EH (cell line): ENCODE measurements around the gene HIGD2A.

Experiments used
- DNase-seq: peaks from one replicate; pipeline ENCODE4 v3.0.0-alpha.2; 2015; ENCODE audit warnings: low read depth

HIGD2A gene, protein sequence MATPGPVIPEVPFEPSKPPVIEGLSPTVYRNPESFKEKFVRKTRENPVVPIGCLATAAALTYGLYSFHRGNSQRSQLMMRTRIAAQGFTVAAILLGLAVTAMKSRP

DNA sequence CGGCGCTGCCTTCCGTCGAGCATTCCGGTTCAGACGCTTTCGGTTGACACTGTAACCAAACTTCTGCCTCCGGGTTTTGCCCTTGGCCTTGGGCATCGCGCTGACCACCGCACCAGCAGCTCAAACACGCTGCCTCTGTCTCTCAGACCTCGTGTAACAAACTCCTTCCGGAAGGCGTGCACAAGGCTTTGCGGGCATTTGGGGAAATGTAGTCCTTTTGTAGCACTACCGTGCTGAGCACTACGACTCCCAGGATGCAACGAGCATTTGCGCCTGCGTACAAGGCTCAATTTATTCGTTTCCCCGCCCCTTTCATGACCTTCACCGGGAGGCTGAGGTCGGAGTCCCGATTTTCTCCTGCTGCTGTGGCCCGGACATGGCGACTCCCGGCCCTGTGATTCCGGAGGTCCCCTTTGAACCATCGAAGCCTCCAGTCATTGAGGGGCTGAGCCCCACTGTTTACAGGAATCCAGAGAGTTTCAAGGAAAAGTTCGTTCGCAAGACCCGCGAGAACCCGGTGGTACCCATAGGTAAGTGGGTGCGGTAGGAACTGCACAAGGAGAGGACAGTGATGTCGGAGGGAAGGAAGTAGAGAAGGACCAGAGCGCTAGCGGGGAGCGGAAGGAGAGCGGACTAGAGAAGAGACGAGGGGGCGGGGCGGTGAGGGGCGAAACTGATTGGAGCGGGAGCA lies at the start of gene HIGD2A, which contains the start of gene NOP16:
TSS of gene HIGD2A (plus strand) at position 308 of the 691 bp plus-strand sequence. CDS start at position 377, 69 bp downstream.
TSS of gene NOP16 (minus strand) at position 155 of the 691 bp plus-strand sequence. CDS start at position 96, 59 bp downstream.
- peak; percentile 99 for DNase-seq

- DNase-seq, result no peak
These were observed 49.2 kb upstream of the HIGD2A start for GRCh38 chr5:176339304-176339703.

GRCh38 chr5:176341325-176342157 lies 47.0 kb upstream of the HIGD2A start:
- DNase-seq, result no peak

DNA sequence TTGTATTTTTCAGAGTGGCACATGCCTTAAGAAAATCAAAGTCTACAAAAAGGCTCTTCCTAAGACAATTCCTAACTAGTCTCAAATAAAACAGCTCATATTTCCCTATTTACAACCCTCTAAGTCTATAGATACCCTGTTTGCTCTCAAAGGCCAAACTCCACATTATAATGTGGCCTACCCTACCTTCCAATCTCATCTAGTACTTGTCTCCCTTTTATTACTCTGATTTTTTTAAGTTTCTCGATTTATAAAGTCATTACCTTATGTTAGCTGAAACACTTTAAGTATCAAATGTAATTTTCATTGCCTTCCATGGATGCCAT lies 46.4 kb upstream of the HIGD2A start:
- DNase-seq, result no peak

GRCh38 chr5:176342766-176343458 lies 45.6 kb upstream of the HIGD2A start:
- DNase-seq, result no peak

- DNase-seq, result no peak
These were observed 38.1 kb upstream of the HIGD2A start for GRCh38 chr5:176350416-176350815.

- DNase-seq, result peak; percentile 20
These were observed 36.3 kb upstream of the HIGD2A start for GRCh38 chr5:176352116-176352878.

DNA sequence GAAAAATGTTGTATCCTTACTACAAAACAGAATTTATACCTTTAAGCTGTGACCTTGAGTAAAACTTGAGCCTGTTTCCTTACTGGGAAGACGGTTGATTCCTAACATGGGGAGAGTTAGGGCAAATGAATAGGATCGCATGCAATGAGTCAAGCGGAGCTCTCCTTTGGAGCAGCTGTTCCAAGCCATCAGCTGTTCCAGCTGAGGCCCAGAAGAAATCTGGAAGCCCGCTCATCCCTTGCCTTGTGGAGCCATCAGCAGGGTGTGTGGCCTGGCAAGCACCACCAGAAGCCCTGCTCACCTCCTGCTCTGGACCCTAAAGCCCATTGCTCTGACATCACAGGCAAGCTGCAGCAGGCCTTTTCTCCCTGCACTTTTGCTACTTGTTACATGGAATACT lies 35.0 kb upstream of the HIGD2A start:
- DNase-seq, result no peak

DNA sequence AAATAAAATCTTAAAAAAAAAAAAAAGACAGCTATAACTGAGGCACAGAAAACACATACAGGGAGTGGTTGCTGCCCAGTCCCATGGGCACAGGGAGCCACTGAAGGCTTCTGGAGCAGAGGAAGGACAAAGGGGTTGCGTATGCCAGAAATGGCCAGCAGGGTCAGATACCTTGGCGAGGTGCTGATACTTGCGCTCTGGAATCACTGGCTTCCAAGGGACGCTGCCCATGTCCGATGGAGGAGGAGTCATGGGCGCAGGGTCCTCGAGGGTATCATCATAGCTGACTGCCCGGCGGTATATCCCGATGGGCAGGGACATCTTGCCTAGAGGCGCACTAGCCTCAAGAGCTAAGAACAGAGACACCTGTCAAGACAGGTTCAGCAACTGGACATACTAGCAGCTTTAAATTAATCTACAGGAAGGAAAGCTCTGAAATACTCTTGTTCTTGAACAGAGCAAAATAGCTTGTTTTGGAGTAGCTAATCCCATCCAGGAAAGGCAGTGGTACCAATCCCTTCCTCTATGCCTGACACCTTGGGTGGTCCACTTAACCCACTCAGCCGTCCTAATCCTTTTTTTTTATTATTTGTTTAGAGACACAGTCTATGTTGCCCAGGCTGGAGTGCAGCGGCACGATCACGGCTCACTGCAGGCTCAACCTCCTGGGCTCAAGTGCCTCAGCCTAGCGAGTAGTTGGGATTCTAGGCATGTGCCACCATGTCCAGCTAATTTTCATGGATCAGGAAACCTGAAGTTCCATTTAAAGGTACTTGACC lies 33.0 kb upstream of the HIGD2A start:
- DNase-seq, result no peak

DNA sequence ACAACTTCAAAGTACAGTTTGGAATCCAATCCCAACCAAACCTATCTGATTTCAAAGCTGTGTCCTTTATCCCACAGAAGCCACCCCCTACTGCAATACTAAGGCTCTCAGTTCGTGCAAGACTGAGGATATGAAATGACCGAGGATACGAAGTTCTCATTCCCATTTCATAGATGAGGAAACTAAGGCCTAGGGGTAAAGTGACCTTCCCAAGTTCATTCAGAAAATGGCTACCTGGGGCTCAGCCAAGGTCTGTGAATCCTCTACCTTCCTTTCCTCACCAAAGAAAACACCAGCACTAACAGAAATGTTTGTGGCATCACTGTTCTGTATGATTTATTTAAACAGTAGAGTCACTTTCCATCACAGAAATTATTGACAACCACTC lies 32.4 kb upstream of the HIGD2A start:
- no peak for DNase-seq

GRCh38 chr5:176359658-176360057 lies 28.9 kb upstream of the HIGD2A start:
- peak; percentile 16 for DNase-seq

DNA sequence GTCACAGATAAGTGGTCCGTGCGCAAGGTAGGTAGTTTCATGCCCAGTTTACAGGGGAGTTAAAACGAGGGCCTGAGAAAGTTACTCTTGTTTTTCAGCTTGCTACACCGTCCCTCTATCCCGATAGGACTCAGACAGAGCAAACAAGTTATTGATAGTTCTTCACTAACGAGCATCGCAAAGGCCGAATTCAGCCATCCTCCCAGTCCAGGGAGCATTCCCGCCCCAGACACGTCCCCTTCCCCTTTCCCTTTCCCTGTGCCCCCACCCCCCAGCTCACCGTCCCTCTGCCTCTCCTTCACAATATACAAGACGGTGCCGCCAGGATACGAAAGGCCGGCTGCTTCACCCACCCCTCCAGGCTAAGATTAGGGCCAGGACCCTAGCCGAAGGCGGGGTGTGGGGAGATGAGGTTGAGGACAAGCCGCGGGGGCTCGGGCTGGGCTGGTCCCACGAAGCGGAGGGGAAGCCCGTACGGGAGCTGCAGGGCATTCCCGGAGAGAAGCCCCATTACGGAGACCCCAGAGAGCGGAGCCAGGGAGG lies 27.6 kb upstream of the HIGD2A start:
- DNase-seq, result peak; percentile 25

DNA sequence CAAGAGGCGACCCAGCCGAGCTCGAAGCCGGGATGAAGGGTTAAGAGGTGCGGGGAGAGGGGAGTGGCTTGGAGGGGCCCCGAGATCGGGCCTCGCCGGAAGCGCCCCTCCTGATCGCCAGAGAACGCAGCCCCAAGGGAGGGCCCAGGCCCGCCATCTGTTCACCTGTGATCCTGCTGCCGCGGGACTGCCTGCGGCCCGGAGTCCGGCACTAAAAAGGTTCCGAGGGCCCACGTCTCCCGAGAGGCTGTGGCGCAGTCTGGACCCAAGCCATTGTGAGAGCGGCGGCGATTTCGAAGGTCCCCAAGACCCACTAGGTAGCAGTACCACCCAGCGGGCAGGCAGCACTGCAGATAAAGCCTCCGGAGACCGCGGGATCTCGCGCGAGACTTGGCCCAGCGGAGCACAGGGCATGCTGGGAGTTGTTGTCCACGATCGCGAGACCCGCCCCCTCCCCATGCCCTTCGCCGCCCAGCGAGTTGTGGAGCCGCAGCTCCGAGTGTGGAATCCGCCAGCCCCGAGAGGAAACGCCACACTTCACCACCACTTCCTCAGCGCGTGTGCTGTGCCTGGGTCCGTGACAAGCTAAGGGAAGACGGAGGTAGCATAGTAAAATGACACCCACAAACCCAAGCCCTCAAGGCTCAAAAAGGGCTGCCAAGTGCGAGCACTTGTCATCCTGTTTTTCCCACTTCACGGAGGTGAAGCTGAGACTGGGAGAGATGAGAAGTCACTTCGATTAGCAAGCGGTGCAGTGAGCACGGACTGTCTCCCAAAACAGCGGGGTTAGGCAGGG lies 26.9 kb upstream of the HIGD2A start, which contains the start of gene KIAA1191:
TSS of gene KIAA1191 (minus strand) at position 328 of the 796 bp plus-strand sequence. CDS start 2,256 bp downstream, outside the sequence.
- peak; percentile 92 for DNase-seq

GRCh38 chr5:176362233-176362490 lies 26.4 kb upstream of the HIGD2A start:
- no peak for DNase-seq

DNA sequence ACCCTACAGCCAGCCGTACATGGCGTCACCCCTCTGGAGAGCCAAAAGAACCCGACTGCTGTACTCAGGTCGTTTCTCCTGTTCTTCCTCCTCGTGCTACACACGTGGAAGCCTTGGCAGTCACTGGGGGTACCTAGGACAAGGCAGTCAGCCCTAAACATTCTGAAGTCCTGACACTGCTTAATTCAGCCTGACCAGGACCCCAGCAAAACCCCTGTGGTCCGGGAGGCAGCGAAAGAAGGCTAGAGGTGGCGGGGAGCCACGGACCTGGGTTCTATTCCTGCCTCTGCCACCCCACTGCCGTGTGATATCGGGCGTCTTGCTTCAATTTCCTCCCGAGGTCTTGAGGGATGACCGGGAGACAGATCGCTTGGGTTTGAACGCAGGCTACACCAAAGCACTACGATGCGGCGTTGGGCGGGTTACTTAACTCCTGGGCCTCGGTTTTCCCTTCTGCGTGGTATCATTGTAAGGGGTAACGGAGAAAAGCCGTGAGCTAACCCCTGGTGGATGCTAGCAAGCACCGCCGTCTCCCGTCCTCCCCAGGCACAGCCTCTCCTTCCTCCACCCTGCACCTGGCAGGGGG lies 23.7 kb upstream of the HIGD2A start:
- no peak for DNase-seq

DNA sequence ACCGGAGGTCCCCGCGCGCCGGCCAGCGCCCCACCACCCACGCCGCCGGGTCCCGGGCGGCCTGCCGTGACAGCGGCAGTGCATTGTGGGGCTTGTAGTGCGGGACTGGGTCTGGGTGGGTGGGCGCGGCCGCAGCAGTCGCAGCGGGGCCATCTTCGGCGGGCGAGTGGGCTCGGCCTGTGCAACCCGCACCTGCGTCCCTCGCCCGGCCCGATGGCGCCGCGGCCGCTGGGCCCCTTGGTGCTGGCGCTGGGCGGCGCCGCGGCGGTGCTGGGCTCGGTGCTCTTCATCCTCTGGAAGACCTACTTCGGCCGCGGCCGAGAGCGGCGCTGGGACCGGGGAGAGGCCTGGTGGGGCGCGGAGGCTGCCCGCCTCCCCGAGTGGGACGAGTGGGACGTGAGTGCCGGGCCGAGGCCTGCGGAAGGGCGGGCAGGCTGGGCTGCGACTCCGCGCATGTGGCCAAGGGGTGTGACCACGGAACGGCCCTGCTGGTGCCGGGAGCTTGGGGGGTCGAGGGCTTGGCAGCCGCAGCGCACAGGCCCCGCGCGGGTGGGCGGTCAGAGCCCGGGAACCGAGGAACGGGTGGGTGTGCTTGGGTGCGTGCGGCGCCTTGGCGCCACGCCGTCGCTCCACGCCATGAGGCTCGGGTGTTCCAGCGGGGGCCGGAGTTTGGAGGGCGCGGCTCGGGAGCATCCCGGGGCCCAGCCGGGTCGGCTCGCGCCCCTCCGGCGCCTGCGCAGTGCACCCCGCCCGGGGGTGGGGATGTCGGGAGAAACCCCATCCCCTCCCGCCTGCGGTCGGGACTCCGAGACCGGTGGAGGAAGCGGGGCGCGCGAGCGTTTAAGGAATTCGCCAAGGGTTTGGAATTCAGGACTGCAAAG lies 23.0 kb upstream of the HIGD2A start, which contains the start of gene ARL10:
TSS of gene ARL10 (plus strand) at position 137 of the 881 bp plus-strand sequence. CDS start at position 214, 77 bp downstream.
- peak; percentile 79 for DNase-seq

DNA sequence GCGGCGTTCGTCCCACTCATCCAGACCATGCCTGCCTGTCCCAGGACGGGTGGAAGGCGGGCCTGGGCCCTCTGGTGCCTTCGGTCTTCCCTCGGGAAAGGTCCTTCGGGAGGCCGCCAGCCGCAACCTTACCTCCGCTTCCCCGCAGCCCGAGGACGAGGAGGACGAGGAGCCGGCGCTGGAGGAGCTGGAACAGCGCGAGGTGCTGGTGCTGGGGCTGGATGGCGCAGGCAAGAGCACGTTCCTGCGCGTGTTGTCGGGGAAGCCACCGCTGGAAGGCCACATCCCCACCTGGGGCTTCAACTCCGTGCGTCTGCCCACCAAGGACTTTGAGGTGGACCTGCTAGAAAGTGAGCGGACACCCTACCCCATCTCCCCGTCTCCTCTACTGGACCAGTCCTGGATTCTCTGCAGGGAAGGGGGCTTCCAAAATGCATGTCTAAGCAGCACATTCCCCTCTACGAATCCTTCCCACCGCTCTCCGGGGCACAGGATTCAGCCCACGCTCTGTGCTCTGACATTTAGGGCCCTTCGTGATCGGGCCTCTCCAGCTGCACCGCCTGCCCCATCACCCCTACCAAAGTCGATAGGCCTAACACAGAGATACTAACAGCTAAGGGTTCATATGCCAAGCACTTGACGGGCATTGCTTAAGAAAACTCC lies 22.2 kb upstream of the HIGD2A start:
- no peak for DNase-seq

GRCh38 chr5:176368726-176369125 lies 19.8 kb upstream of the HIGD2A start:
- DNase-seq, result no peak
